K562 (cell line): ENCODE data around the gene FANCD2. TPM values are rescaled to one million over a fixed set of nuclear protein-coding genes. Genes with fewer than 3 reads are reported as not detected.

ENCODE experiments used
- ARHGAP35 ChIP-seq: fragments of 450-650 bp; IDR thresholded peaks from 2 replicates; pipeline ENCODE4 v1.6.1; 2018; ENCODE audit not compliant: partially characterized antibody
- ASH1L ChIP-seq: fragments of 450-650 bp; IDR thresholded peaks from 2 replicates; pipeline ENCODE4 v1.6.1; 2018; ENCODE audit warnings: borderline replicate concordance, mild to moderate bottlenecking, low read depth; ENCODE audit not compliant: partially characterized antibody
- COPS2 ChIP-seq: fragments of 450-650 bp; conservative IDR thresholded peaks from 2 replicates; pipeline ENCODE4 v1.6.1; 2016; ENCODE audit warnings: mild to moderate bottlenecking, moderate library complexity
- EWSR1 ChIP-seq: fragments of 450-650 bp; IDR thresholded peaks from 2 replicates; pipeline ENCODE4 v1.6.1; 2018; ENCODE audit warnings: borderline replicate concordance, mild to moderate bottlenecking, low read depth, moderate library complexity; ENCODE audit not compliant: partially characterized antibody
- FOS ChIP-seq: IDR thresholded peaks from 3 replicates; pipeline ENCODE4 v1.6.1; 2011; ENCODE audit not compliant: insufficient read length; ENCODE audit errors: extremely low read depth
- GATA2 ChIP-seq: sonication (generic); formaldehyde crosslinking; IDR thresholded peaks from 2 replicates; pipeline ENCODE4 v1.4.0; 2020; ENCODE audit warnings: mild to moderate bottlenecking, missing genetic modification reagents
- MAFG ChIP-seq: fragments of 450-650 bp; conservative IDR thresholded peaks from 2 replicates; pipeline ENCODE4 v1.6.1; 2016; ENCODE audit warnings: missing genetic modification characterization, missing compliant biosample characterization
- MTA1 ChIP-seq: fragments of 450-650 bp; IDR thresholded peaks from 2 replicates; pipeline ENCODE4 v1.6.1; 2017; ENCODE audit warnings: borderline replicate concordance
- MXD1 ChIP-seq: fragments of 250-450 bp; sonication (Bioruptor Pico); IDR thresholded peaks from 2 replicates; pipeline ENCODE4 v1.8.0; 2021; ENCODE audit warnings: borderline replicate concordance, mild to moderate bottlenecking, moderate library complexity; ENCODE audit not compliant: poor library complexity, severe bottlenecking
- PHF21A ChIP-seq: fragments of 450-650 bp; IDR thresholded peaks from 2 replicates; pipeline ENCODE4 v1.6.1; 2017; ENCODE audit warnings: low read depth, borderline replicate concordance
- POLR3G ChIP-seq: IDR thresholded peaks from 2 replicates; pipeline ENCODE4 v1.6.1; 2011; ENCODE audit not compliant: insufficient read length, insufficient replicate concordance; ENCODE audit errors: extremely low read depth
- RAD21 ChIP-seq, 2 experiments: fragments of 250-450 bp in 1 of 2; fragments of 450-650 bp in 1 of 2; sonication (Bioruptor Pico) in 1 of 2; formaldehyde crosslinking in 1 of 2; IDR thresholded peaks in 1 of 2; conservative IDR thresholded peaks in 1 of 2; 2 replicates each; pipeline versions ENCODE4 v1.4.0 to v1.8.0; 2020 to 2022; ENCODE audit warnings: mild to moderate bottlenecking in 2 of 2, moderate library complexity in 1 of 2
- RB1 ChIP-seq: fragments of 450-650 bp; IDR thresholded peaks from 2 replicates; pipeline ENCODE4 v1.6.1; 2017; ENCODE audit warnings: low read depth, mild to moderate bottlenecking
- RBM34 ChIP-seq: fragments of 200-400 bp; formaldehyde crosslinking; IDR thresholded peaks from 2 replicates; pipeline ENCODE4 v1.6.1; 2018; ENCODE audit warnings: low read length, borderline replicate concordance; ENCODE audit not compliant: insufficient read depth
- RUNX1 ChIP-seq: sonication (generic); IDR thresholded peaks from 2 replicates; pipeline ENCODE4 v1.6.1; 2016; ENCODE audit warnings: antibody characterized with exemption, low read depth
- SRSF9 ChIP-seq: fragments of 200-400 bp; formaldehyde crosslinking; IDR thresholded peaks from 2 replicates; pipeline ENCODE4 v1.6.1; 2017; ENCODE audit warnings: low read depth, low read length, borderline replicate concordance
- THRAP3 ChIP-seq: fragments of 450-650 bp; IDR thresholded peaks from 2 replicates; pipeline ENCODE4 v1.6.1; 2016; ENCODE audit warnings: mild to moderate bottlenecking, inconsistent platforms, borderline replicate concordance
- VEZF1 ChIP-seq: fragments of 200-800 bp; sonication (Bioruptor generic); IDR thresholded peaks from 2 replicates; pipeline ENCODE4 v1.6.1; 2017; ENCODE audit warnings: missing genetic modification characterization, missing compliant biosample characterization
- ZNF12 ChIP-seq: sonication (generic); formaldehyde crosslinking; IDR thresholded peaks from 2 replicates; pipeline ENCODE4 v1.4.0; 2020; ENCODE audit warnings: mild to moderate bottlenecking, missing genetic modification reagents
- ZNF121 ChIP-seq: sonication (generic); formaldehyde crosslinking; conservative IDR thresholded peaks from 2 replicates; pipeline ENCODE4 v1.8.0; 2022; ENCODE audit warnings: missing genetic modification reagents
- ZNF398 ChIP-seq: fragments of 250-450 bp; sonication (Bioruptor Pico); IDR thresholded peaks from 2 replicates; pipeline ENCODE4 v1.8.0; 2021; ENCODE audit warnings: moderate library complexity, mild to moderate bottlenecking, inconsistent platforms
- ZNF589 ChIP-seq: fragments of 200-800 bp; sonication (Bioruptor generic); IDR thresholded peaks from 2 replicates; pipeline ENCODE4 v1.6.1; 2016; ENCODE audit warnings: low read depth, missing genetic modification characterization, missing compliant biosample characterization
- ZNF668 ChIP-seq: fragments of 250-450 bp; sonication (Bioruptor Pico); IDR thresholded peaks from 2 replicates; pipeline ENCODE4 v1.8.0; 2022; ENCODE audit warnings: mild to moderate bottlenecking, inconsistent platforms
- ZNF75A ChIP-seq: fragments of 450-650 bp; formaldehyde crosslinking; IDR thresholded peaks from 2 replicates; pipeline ENCODE4 v1.4.0; 2020; ENCODE audit warnings: mild to moderate bottlenecking
- ZNF764 ChIP-seq: fragments of 250-450 bp; sonication (Bioruptor Pico); IDR thresholded peaks from 2 replicates; pipeline ENCODE4 v1.4.0; 2020; ENCODE audit warnings: low read depth, mild to moderate bottlenecking, moderate library complexity
- polyA plus RNA-seq, 8 experiments: library from polyadenylated mRNA; depleted of rRNA in 4 of 8; stranded (reverse) in 5 of 8; unstranded in 3 of 8; fragments of >200 nt; fragmentation: Nextera tagmentation in 2 of 8; fragmentation: Illumina TruSeq in 1 of 8; extraction: Ambion mirVana in 2 of 8; extraction: Trizol in 1 of 8; gene quantifications; 2 replicates each; pipeline versions ENCODE4 v1.2.1 to v1.2.3, GENCODE V29; 2011 to 2014; ENCODE audit warnings: inconsistent platforms in 1 of 8, missing spikeins in 1 of 8
- total RNA-seq, 7 experiments: library from RNA; depleted of rRNA in 6 of 7; stranded (reverse); fragments of >200 nt in 6 of 7; fragmentation: Illumina TruSeq in 2 of 7; extraction: Trizol in 2 of 7; gene quantifications; 2 replicates each; pipeline versions ENCODE4 v1.2.1 to v1.2.3, GENCODE V29; 2011 to 2021; ENCODE audit warnings: low replicate concordance in 1 of 7

FANCD2 gene
- total and polyA plus RNA-seq, 9 of the 15 experiments (the other 6 are each of a cell fraction or from before 2014, with no cell fraction given): 59.4 to 137 (median 96.1) TPM

GRCh38 chr3:10026084-10026890 is at the start of gene FANCD2 (continued):
- TF ChIP-seq ZNF12 (CRISPR knock-in tag): peak; percentile 80; the same call in 1 of the 2 replicates
- peak; percentile 44 for TF ChIP-seq MXD1 (CRISPR knock-in tag)
- no peak for TF ChIP-seq EWSR1
- TF ChIP-seq COPS2: no peak
- TF ChIP-seq RB1: peak; percentile 99
- no peak for TF ChIP-seq ARHGAP35
- no peak for TF ChIP-seq SRSF9
- TF ChIP-seq RAD21 (CRISPR knock-in tag; conservative IDR thresholded peaks at IDR 0.05 in 1 of 2, IDR thresholded peaks at IDR 0.05 in 1 of 2): peak in 1 of 2 experiments; percentile 23; a peak in 2 of 4 replicates
- TF ChIP-seq ZNF398 (CRISPR knock-in tag): no peak
- no peak for TF ChIP-seq RUNX1
- TF ChIP-seq ASH1L: peak; percentile 62
- peak; percentile 100 for TF ChIP-seq MTA1
- TF ChIP-seq POLR3G: no peak
- TF ChIP-seq THRAP3: no peak
- TF ChIP-seq GATA2 (CRISPR knock-in tag): peak; percentile 36; the same call in 1 of the 2 replicates
- peak; percentile 74; the same call in 1 of the 2 replicates for TF ChIP-seq PHF21A
- TF ChIP-seq ZNF764 (CRISPR knock-in tag): no peak
- no peak for TF ChIP-seq ZNF589
- no peak for TF ChIP-seq ZNF668 (CRISPR knock-in tag)
- no peak for TF ChIP-seq ZNF75A (CRISPR knock-in tag)
- no peak for TF ChIP-seq ZNF121
- peak; percentile 40; the same call in 1 of the 2 replicates for TF ChIP-seq VEZF1 (CRISPR knock-in tag)
- no peak for TF ChIP-seq MAFG (tag)
- TF ChIP-seq RBM34: no peak
- TF ChIP-seq FOS: no peak
